GM13976 (cell line): ENCODE data around the gene JARID2.
A peak's percentile ranks its signal among the peaks of the same experiment; 100 is the strongest.

Experiments
- DNase-seq: peaks from one replicate; pipeline ENCODE4 v3.0.0; 2012; ENCODE audit warnings: low spot score
- CTCF ChIP-seq: IDR thresholded peaks from 2 replicates; pipeline ENCODE4 v1.5.1; 2012; ENCODE audit warnings: borderline replicate concordance, mild to moderate bottlenecking; ENCODE audit not compliant: insufficient read depth; ENCODE audit errors: extremely low read depth, missing control alignments, control extremely low read depth
- in situ Hi-C: fragments of 300-500 bp; cut with MboI; formaldehyde crosslinking; loops from one replicate; pipeline ENCODE4 v1.12.0; 2022; ENCODE audit warnings: low sequenced_read_pairs, mixed read lengths, inconsistent platforms; ENCODE audit not compliant: unreplicated experiment

Gene JARID2

GRCh38 chr6:15245361-15246216 is at the start of gene JARID2:
Gene JARID2, plus strand, starts transcription at chr6:15246069. Its CDS starts 471 bp downstream, at chr6:15246540.
- in situ Hi-C loops: no loop called here
- no peak for TF ChIP-seq CTCF
- DNase-seq: peak; percentile 95

- no peak for TF ChIP-seq CTCF
- in situ Hi-C loops: no loop called here
- no peak for DNase-seq
Observed at GRCh38 chr6:15200087-15200486, 45.8 kb upstream of the JARID2 start.

- DNase-seq: no peak
- no peak for TF ChIP-seq CTCF
- in situ Hi-C loops: no loop called here
Observed at GRCh38 chr6:15205321-15205720, 40.5 kb upstream of the JARID2 start.

GRCh38 chr6:15206887-15207286 is 39.0 kb upstream of the JARID2 start:
- DNase-seq: no peak
- in situ Hi-C loops: no loop called here
- no peak for TF ChIP-seq CTCF

GRCh38 chr6:15207923-15208322 is 37.9 kb upstream of the JARID2 start:
- TF ChIP-seq CTCF: no peak
- in situ Hi-C loops: no loop called here
- no peak for DNase-seq

GRCh38 chr6:15213838-15214400 is 31.9 kb upstream of the JARID2 start:
- no peak for TF ChIP-seq CTCF
- no peak for DNase-seq
- in situ Hi-C loops: no loop called here
